Activated CD4-positive, alpha-beta T cell treated with anti-CD3 and anti-CD28 coated beads for 1 hour (primary cell): ENCODE measurements around the gene RNASET2.

Experiments used
- DNase-seq: peaks from one replicate; pipeline ENCODE4 v3.0.0-alpha.2; 2020

The RNASET2 gene

GRCh38 chr6:166944666-166945256 is 11.6 kb downstream of the RNASET2 start:
- no peak for DNase-seq

GRCh38 chr6:166942393-166943168 is 13.8 kb downstream of the RNASET2 start:
- DNase-seq: peak; percentile 40

- no peak for DNase-seq
These were observed 15.7 kb downstream of the RNASET2 start for GRCh38 chr6:166940643-166941068.

GRCh38 chr6:166939894-166940293 is 16.5 kb downstream of the RNASET2 start:
- DNase-seq: no peak

GRCh38 chr6:166939345-166939744 is 17.0 kb downstream of the RNASET2 start:
- no peak for DNase-seq

- no peak for DNase-seq
These were observed 17.6 kb downstream of the RNASET2 start for GRCh38 chr6:166938704-166939103.

- no peak for DNase-seq
These were observed 18.2 kb downstream of the RNASET2 start for GRCh38 chr6:166938150-166938549.

GRCh38 chr6:166937746-166938145 is 18.6 kb downstream of the RNASET2 start:
- no peak for DNase-seq

- no peak for DNase-seq
These were observed 20.1 kb downstream of the RNASET2 start for GRCh38 chr6:166936079-166936787.

GRCh38 chr6:166935353-166935752 is 21.0 kb downstream of the RNASET2 start:
- no peak for DNase-seq

- no peak for DNase-seq
These were observed 22.2 kb downstream of the RNASET2 start for GRCh38 chr6:166934174-166934573.

- DNase-seq: no peak
These were observed 23.0 kb downstream of the RNASET2 start for GRCh38 chr6:166933396-166933795.

GRCh38 chr6:166932616-166933015 is 23.7 kb downstream of the RNASET2 start:
- no peak for DNase-seq

- DNase-seq: no peak
These were observed 24.2 kb downstream of the RNASET2 start for GRCh38 chr6:166932116-166932515.

GRCh38 chr6:166931426-166931970 is 24.9 kb downstream of the RNASET2 start:
- no peak for DNase-seq

GRCh38 chr6:166930354-166930891 is 25.9 kb downstream of the RNASET2 start:
- DNase-seq: no peak

- DNase-seq: no peak
These were observed 26.7 kb downstream of the RNASET2 start for GRCh38 chr6:166929542-166930189.

- no peak for DNase-seq
These were observed 27.5 kb downstream of the RNASET2 start for GRCh38 chr6:166928644-166929541.

- no peak for DNase-seq
These were observed 28.3 kb downstream of the RNASET2 start for GRCh38 chr6:166927935-166928643.

GRCh38 chr6:166927240-166927934 is 29.0 kb downstream of the RNASET2 start:
- no peak for DNase-seq
